ENCODE results near the gene CHCHD3.

Gene CHCHD3

DNA sequence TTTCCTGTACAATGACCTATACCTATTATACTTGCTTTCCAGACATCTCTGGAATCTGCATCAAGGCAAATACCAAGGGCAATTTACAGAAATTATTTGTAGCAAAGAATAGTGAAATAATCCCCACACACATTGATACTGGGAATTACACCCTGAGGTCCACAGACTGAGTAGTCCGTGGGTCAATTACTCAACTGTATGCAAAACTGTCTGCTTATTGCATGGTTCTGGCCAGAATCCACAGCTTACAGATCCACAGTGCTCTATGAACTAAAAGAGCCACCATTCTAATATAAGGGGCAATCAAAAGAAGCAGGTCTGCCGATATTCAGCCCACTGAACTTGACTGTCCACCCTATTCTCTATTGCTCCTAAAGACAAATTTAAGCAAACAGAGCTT is 5.7 kb downstream of the CHCHD3 start:
- no peak for DNase-seq

DNA sequence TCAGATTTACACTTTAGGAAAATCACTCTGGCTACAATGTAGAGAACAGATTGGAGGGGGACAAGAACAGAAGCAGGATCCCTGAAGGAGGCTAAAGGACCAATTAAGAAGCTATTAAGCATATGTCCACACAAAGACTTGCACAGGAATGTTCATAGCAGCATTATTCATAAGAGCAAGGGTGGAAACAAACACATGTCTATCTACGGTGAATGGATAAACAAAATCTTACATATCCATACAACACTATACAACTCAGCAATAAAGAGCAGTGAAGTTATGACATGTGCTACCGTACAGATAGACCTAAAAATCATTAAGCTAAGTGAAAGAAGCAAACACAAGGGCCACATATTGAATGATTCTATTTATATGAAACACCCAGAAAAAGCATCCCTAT is 10.4 kb downstream of the CHCHD3 start:
- no peak for DNase-seq

DNA sequence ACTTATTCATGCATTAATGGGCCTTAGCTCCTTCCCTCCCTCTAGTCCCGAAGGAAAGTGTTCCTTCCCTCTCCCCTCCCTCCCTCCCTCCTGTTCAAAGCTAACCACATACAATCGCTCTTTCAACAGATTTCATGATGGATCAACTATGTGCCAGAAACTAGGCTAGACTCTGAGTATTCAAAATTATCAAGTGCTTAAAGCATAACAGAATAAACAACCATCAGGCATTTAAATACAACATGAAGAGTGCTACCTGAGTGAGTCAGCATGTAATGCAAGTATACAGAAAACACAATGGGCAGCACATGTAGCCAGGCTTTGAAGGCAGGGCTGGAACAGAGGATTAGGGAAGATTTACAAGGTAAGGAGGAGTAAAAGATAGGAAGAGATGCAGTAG is 11.3 kb downstream of the CHCHD3 start:
- DNase-seq: no peak

DNA sequence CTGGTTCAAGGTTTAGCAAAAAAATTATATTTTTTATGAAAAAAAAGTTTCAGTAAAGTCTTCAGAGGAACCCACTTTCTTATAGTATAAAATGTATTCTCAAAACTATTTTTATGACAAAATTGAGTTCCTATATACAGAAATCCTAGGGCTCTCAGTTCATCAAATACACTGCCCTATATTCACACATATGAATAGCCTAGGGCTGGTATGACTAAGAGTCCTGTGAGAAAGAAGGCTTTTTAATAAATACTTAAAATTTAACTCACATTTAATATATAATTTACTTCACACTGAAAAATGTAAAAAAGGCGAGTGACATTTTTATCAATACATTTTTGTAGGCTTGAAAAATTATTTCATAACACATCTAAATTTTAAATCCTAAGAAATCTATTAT is 16.6 kb downstream of the CHCHD3 start:
- no peak for DNase-seq

DNA sequence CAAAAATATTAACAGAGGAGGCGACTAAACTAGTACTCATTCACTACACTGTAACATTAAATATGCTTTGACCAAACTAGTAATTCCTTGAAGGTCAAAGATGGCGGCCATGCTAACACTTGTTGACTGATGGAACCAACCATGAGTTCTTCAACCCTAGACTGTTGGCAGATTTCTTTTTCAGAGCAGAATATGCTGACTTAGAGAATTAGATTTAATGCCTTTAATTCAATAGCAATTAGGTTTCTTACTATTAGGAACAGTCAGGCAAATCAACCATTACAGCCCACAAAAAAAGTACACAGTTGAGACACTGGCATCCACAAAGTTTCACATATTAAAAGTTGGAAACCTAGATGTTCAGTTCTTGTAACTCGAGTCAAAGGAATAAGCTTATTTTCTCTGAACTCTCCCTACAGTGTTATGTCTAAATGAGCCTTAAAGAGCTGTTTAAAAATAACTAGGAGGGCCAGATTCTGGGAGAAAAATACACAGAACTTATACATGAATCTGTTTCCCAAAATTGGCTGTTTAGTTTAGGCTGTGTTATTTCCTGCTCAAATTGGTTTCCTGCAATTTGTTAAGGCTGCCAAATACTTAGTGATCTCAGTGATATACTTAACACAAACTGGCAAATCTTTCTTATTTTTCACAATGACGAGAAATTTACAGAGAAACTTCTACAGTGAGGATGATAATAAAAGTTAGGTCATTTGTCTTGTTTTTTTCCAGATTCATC is 17.6 kb downstream of the CHCHD3 start:
- DNase-seq: no peak

DNA sequence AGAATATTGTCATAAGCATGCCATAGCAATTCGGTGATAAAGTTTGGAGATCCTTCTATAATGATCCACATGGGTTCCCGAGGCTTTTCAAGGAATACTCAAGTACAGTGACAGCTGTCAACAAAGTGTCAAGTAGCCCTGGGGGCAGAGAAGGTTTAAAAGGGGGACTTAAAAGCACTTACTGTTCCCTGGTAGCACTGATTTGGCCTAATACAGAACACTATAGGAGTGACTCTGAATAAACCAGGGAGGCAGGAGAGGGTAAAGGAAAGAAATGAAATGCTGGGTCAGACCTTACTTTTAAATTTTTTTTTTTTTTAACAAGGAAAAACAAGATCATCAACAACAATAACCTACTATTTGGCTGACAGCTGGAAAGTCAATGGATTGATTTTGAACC is 20.1 kb downstream of the CHCHD3 start:
- no peak for DNase-seq

DNA sequence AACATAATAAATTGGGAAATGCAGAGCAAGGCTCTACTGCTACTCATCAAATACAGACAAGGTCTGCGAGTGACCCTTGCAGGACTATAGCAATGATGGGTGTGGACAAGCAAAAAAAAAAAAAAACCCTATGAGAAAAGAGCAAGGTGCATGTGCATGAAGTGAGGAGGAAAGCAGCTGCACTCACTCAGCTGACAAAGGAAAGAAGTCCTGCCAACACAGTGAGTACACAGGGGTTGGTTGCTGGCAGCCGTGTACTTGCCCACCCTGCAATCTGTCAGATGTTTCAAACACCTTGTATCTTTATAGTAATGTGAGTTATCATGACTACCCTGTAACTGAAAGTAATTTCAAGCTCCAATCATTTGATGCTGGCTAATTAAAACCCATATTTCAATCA is 20.5 kb downstream of the CHCHD3 start:
- no peak for DNase-seq

DNA sequence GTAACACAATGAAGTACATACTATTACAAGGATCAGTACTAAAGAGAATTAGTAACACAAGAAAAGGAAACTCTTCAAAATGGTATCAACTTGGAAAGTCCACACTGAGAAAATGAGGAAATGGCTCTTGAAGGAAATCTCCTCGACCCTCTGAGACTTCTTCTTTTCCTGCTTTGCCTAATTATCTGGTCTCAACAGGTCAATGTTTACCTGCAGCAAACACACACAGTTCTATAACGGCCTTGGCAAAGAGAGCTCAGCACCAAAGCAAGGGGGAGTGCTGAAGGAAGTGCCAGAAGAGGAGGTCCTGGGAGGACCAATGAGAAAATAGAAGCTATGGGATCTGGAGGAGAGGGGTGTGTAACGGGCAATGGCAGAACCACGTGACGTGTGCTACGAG is 21.9 kb downstream of the CHCHD3 start:
- DNase-seq: no peak

DNA sequence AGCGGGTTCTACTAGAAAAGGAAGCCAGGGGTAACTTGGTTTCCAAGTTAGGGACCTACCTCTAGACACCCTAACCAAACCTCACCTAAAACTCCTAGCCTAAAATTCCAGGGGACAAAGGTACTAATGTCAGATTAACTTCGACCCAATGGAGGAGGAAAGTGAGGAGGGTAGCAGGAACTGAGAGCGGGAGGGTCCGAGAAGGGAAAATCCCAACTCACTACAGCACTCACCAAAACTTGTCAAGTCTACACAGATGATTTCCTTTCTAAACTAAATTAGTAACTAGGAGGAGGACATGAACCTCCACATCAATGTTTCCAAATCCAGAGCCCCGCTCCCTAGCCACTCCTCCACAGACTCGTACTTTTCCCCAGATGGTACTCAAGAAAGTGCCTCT is 22.6 kb downstream of the CHCHD3 start:
- no peak for DNase-seq

DNA sequence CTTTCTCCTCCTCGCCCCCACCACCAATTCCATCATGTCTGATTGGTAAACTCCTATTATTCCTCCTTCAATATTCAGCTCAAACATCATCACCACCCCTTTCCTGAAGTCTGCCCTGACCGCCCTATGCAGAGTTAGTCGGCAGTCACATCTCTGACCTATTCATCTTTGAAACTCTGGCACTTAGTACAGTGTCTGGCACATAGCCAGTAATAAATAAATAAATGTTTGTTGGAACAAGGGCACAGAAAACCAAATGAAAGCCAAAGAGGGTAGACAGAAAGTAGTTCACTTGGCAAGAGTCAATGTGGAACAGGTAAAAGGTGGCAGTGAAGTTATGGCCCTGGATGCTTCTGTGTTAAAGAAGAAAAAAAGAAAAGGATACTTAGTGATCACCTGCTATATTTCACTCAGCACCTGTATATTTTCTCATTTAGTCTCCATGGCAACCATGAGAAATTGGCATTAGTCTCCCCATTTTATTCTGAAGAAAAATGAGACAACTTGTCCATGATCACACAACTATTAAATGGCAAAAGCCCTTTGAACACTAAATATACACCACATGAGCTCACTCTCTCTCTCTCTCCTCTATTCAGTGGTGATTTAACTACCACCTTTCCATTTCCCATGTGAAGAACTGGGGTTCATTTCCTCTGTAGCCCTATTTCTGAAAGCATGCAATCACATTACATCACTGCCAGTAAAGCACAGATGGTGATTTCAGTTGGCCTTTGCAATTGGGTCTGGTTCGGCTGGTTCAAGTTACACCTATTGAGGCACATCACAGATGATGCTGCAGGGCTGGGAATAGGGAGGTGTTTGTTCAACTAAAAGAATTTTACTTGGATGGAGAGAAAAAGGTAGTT is 25.3 kb downstream of the CHCHD3 start:
- DNase-seq: no peak

DNA sequence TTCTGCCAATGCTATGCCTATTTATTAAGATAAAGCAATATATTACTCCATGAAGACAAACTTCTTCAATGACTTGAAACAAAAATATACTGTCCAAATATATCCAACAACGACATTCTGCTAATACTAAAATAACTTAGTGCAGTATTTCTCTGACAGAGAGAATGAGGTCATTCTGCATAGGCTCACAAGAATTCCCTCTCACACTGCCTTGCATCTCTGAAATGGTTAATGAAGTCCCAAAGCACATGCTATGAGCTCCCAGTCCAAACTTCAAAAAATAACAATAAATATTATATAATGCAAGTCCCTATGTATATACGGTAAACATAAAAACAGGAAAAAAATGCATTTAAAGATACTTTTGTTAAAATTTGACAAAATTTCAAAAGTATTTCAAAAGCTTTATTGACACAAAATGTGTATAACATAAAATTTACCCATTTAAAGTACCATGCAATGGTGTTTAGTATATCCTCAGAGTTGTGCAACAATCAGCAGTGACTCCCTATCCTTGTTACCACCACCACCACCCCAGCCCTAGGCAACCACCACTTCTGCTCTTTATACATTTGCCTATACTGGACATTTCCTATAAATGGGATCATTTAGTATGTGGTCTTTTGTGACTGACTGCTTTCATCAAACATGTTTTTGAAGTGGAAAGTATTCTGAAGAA is 27.6 kb downstream of the CHCHD3 start:
- no peak for DNase-seq

DNA sequence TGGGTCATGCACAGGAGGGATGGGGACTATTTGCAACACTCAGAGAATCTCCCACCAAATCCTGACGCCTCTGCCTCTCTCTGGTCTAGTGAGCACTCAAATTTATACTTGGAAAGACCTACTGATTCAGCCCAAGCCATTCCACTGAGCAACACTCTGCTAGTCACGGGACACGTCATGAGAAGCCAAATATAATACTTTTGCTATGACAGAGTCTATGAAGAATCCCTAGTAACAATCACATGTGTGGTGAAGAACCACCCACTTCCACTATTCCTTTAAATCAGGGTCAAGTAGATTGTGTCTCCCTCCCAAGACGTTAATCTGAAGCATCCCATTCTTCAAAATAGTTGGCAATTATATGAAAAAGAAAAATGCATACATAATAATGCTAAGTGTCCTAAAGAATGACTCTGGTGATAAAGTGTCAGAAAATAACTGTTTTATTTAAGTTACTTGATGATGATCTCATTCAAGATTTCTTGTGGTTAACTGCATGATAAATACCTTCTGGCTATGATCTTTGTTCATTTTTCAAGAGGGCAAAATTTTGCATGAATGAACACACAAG is 28.5 kb downstream of the CHCHD3 start:
- no peak for DNase-seq

DNA sequence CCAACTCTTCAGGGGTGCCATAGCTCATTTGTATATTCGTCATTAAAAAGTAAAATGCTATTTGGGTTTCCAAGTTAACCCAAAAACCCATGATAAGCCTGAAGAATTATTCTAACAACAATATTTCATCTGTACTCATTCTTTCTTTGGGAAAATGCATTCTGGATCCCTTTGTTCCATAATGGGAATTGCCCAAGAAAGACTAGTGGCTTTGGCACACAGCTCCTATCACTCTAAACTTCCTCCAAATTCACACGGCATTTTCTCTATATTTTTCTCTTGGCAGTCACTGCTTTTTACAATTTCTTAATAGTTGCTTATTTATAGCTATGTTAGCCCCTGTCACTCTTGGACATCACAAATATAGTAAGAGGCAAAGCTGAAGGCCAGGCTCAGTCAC is 29.1 kb downstream of the CHCHD3 start:
- DNase-seq: no peak

DNA sequence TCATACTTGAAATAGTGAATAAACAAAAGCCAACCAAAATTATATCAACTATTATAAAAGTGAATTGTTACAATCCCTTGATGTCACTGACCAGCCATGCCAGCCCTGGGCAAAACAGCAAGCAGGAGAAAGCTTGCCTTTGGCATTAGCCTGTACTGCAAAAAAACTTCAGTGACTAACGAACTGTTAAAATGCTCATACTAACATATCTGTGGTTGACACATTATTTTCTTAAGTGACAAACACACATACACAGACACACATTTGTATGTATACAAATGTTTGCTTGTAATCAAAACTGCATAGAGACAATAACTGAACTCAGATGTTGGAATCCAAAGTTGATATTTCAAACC is 29.5 kb downstream of the CHCHD3 start:
- no peak for DNase-seq

DNA sequence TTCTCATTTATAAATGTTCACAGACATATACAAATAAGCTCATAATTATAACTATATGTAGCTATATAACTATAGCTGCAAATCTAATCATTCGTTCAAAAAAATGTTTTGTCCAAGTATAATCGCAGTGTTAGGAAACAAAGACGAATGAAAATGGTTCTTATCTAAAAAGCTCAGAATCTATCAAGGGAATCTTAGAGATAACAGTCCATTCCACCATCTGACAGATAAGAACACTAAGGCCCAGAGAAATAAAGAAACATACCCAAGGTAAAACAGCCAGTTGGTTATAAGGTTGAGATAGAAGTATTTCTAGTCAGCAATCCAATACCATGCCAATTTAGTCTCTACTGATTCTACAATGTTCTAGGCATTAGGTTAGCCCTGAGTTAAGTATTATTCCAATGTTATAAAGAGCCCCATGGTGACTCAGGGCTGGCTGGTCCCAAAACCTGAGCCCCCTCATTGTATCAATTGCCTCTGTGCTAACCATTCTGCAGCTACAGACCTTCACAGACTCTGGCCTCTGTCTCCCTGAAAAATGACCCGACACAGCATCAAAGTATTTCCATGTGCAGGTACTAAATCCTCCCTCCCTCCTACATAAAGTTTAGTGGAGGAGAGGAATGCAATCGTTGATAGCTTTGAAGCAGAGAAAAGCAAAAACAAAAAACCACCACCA is 30.0 kb downstream of the CHCHD3 start:
- no peak for DNase-seq

DNA sequence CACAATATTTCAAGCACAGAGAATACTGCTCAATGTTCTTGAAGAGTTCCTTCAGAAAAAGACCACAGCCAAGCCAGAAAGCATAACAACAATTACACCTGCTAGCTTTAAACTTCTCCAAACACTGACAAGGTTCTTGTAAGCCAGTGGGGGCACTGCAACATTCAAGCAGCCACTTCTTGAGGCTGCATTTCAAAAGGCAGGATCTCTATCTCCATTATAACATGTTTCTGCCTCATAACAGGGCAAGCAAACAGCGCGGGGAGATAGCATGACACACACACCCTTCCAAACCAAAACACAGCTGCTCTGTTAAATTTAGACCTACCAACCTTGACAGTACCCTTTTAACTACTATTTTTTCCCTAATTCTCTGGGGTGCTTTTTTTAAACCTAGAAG is 30.8 kb downstream of the CHCHD3 start:
- no peak for DNase-seq

DNA sequence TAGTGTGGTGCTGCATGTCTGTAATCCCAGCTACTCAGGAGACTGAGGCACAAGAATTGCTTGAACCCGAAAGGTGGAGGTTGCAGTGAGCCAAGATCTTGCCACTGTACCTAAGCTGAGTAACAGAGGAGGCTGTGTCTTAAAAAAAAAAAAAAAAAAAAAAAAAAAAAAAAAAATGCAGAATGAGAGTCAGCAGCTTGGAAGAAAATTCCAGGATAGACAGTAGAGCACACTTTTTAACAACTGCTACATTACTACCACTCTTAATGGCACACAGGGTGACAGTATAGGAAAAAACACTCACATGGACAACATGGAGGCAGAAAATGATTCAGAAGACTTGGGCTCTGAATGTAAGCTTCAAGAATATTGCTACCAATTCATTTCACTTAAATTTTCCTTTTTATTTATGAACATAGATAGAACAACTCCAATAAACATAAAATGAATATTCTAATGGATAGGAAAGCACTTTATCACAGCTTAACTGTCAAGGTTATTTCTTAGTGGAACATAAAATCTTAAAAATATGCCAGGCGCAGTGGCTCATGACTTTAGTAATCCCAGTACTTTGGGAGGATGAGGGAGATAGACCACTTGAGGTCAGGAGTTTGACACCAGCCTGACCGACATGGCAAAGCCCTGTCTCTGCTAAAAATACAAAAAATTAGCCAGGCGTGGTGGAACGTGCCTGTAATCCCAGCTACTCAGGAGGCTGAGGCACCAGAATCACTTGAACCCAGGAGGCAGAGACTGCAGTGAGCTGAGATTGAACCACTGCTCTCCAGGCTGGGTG is 31.5 kb downstream of the CHCHD3 start:
- DNase-seq: no peak

DNA sequence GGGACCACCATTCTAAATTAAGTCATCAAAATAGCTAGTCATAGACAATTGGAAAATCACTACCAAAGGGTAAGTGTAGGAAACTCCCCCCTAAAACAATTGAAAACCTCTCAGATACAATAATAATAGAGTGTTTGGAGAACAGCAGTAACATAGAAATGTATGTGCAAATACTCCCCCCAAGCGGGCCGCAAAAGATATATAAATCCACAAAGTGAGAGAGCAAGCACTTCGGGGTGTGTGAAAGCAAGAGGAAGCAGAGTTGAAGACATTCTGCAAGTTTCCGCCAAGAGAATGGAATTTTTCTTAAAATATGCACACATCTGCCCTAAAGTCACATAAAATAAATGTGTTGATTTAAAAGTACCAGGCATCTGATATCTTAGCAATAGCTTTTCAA is 33.3 kb downstream of the CHCHD3 start:
- no peak for DNase-seq

DNA sequence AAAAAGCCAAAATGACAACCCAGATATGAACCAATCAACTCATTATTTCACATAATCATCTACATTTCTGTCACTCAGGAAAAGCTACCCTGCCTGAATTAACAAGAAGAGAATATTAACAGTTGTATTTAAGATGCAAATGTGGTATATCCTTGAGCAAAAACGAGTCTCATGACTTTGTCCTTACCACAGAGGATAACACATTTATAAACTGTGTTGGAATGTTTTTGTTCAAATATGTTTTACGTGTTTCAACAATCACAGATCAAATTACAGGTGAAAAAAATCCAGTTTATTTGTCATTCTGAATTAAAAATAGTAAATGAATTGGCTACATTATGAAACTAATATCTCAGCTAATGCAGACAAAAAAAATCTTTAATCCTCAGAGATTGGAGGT is 34.6 kb downstream of the CHCHD3 start:
- no peak for DNase-seq

DNA sequence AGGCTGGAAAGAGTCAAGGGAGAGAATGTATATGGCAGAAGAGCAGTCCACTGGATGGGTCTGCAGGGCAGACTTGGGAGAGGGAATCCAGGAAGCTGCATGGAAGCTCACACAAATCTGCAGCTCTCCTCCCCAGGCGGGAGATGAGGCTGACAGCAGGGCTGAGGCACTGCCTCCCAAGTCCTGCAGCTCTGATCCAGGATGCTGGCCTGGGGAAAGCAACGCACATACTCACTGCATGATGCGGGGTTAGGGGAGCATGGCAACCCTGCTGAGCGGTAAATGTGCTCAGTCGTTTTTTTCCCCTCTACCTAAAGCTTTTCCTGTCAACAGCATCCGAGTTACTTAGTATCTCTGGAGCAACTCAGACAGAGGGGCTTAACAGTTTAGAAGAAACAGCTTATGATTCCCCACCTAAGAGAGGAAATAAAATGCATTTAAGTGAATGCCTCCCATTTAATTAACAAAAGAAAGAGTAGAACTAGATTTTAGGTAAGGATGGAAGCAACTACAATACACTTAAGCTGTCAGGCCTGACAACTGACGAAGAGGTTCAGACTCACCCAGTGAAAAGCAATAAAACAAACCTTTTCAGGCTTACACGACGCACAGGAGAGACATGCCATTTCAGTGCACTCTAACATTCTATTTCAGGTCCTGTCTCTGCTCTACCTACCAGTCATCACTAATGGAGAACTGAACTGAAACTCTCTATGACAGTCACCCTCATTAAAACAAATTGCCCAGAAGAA is 37.0 kb downstream of the CHCHD3 start:
- no peak for DNase-seq

DNA sequence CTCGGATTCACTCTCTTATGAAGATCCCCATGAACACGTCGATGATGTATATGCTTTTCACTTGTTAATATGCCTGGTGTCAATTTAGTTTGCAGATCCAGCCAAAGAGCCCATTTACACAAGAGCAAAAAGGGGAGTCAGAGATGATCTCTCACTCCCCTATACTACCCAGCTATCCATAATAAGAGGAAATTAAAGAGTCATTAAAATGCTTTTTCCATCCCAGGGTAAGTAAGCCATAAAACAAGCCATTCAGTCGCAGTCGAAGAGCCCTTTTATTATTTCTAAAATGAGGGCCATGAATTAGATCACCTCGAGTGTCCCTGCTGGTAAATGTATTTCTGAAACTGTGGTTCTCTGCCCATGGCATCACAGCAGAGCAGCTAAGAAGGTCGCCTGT is 41.2 kb downstream of the CHCHD3 start:
- no peak for DNase-seq

DNA sequence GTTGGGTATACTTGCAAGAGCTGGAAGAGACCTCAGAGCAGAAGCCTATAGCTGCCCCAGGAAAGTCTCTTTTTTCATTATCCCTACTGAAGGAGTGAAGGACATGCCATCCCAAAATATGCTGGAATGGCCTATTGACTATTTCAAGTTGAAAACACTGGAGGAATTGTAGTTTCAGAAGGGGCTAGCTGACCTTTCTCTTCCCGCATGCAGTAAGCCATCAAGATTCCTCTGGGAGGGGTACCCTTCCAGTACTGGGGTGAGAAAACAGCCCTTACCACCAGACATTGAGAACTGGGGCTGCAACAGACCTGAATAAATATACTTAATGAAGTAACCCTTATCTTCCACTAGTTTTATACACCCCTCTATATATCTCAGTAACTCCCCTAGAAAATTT is 41.7 kb downstream of the CHCHD3 start:
- DNase-seq: no peak

Data from SIG-M5 (cell line).